Mammary epithelial cell (primary cell): ENCODE results near the gene USE1.

Experiments used
- EZH2 ChIP-seq: IDR thresholded peaks from 2 replicates; pipeline ENCODE4 v1.6.1; 2012; ENCODE audit warnings: low read length, inconsistent platforms, borderline replicate concordance
- TF ChIP-seq, protein P1 (sequence below), 2 donors: IDR thresholded peaks in 1 of 2; conservative IDR thresholded peaks in 1 of 2; 2 replicates each; pipeline ENCODE4 v1.5.1; 2011 to 2012; ENCODE audit warnings: inconsistent platforms in 2 of 2, low read length in 2 of 2, mild to moderate bottlenecking in 2 of 2, control low read depth in 1 of 2, low read depth in 1 of 2; ENCODE audit not compliant: insufficient read depth in 1 of 2; ENCODE audit errors: extremely low read depth in 1 of 2

DNA sequence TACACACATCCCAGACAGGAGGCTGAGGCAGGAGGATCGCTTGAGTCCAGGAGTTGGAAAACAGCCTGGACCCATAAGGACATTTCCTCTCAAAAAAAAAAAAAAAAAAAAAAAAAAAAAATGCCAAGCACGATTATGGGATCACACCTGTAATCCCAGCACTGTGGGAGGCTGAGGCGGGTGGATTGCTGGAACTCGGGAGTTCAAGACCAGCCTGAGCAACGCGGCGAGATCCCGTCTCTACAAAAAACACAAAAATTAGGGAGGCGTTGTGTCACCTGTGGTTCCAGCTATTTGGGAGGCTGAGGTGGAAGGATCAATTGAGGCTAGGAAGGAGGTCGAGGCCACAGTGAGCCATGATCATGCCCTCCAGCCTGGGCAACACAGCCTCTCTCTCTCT lies 9.9 kb downstream of the USE1 start:
- TF ChIP-seq, protein P1, sequence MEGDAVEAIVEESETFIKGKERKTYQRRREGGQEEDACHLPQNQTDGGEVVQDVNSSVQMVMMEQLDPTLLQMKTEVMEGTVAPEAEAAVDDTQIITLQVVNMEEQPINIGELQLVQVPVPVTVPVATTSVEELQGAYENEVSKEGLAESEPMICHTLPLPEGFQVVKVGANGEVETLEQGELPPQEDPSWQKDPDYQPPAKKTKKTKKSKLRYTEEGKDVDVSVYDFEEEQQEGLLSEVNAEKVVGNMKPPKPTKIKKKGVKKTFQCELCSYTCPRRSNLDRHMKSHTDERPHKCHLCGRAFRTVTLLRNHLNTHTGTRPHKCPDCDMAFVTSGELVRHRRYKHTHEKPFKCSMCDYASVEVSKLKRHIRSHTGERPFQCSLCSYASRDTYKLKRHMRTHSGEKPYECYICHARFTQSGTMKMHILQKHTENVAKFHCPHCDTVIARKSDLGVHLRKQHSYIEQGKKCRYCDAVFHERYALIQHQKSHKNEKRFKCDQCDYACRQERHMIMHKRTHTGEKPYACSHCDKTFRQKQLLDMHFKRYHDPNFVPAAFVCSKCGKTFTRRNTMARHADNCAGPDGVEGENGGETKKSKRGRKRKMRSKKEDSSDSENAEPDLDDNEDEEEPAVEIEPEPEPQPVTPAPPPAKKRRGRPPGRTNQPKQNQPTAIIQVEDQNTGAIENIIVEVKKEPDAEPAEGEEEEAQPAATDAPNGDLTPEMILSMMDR (conservative IDR thresholded peaks at IDR 0.05 in 1 of 2, IDR thresholded peaks at IDR 0.05 in 1 of 2; ENCODE audit: extremely low read depth in 1 of 2, insufficient read depth in 1 of 2, low read depth in 1 of 2, low read length in 2 of 2), result no peak
- no peak for TF ChIP-seq EZH2
